Measurements from ENCODE around the gene S100Z. TPM values are rescaled to one million over a fixed set of nuclear protein-coding genes. Genes with fewer than 3 reads are reported as not detected.

S100Z gene
- total RNA-seq, 3 donors from 2014 or later (not counting 1 experiment from before 2014, with no cell fraction given), result 0.60 to 3.3 (median 0.91) TPM

GRCh38 chr5:76947082-76947503 is 97.3 kb downstream of the S100Z start:
- no peak overlapping the region for H3K4me3 ChIP-seq (ENCODE audit: low read length)
- intact Hi-C loops (cut with micrococcal nuclease), result no loop called here

GRCh38 chr5:76952795-76953536 is 103.2 kb downstream of the S100Z start, which contains the start of gene CRHBP:
TSS of gene CRHBP (plus strand) at chr5:76953045. CDS start at chr5:76953135, 90 bp downstream.
- no peaks in the 10 kb centered on the region for H3K36me3 Mint-ChIP-seq
- no peaks in the 10 kb centered on the region for H3K9me3 ChIP-seq (ENCODE audit: control insufficient read depth, insufficient read depth, low read length)
- H3K4me3 Mint-ChIP-seq, result no peak within 1 kb of the TSS
- H3K27me3 ChIP-seq (ENCODE audit: control insufficient read depth, insufficient read depth, low read length), result peaks cover 17% of the 10 kb centered on the region
- H3K4me1 ChIP-seq (ENCODE audit: control insufficient read depth, insufficient read depth, low read length), result peaks cover 7% of the 10 kb centered on the region
- intact Hi-C loops (cut with micrococcal nuclease), result no loop called here
- H3K4me3 ChIP-seq (ENCODE audit: low read length), result no peak within 1 kb of the TSS
- no peak for DNase-seq
- no peak for ATAC-seq
- H3K27me3 Mint-ChIP-seq (ENCODE audit: low read depth in 2 of 2), result peaks cover 37 to 57% of the 10 kb centered on the region in 2 donors
- no peak within 1 kb of the TSS for H3K27ac Mint-ChIP-seq
- no peak for TF ChIP-seq CTCF (IDR thresholded peaks at IDR 0.05)
- 15% methylated on average over 22 of the region's 23 CpGs for WGBS (ENCODE audit: insufficient coverage)
- no peaks in the 10 kb centered on the region for H3K36me3 ChIP-seq (ENCODE audit: control insufficient read depth, insufficient read depth, low read length)
- peaks cover 0 to 4% of the 10 kb centered on the region in 2 donors for H3K4me1 Mint-ChIP-seq
- no peaks in the 10 kb centered on the region for H3K9me3 Mint-ChIP-seq
- no peak within 1 kb of the TSS for H3K27ac ChIP-seq (ENCODE audit: low read length)

More at GRCh38 chr5:76947082-76947503, 97.3 kb downstream of the S100Z start:
- no peak for ATAC-seq
- Mint-ChIP-seq H3K4me1 (no peaks in the 10 kb centered on the region), H3K4me3 (no peak overlapping the region), H3K9me3 (no peaks in the 10 kb centered on the region), H3K27ac (no peak overlapping the region), H3K27me3 (ENCODE audit: low read depth in 2 of 2) (peaks cover 24 to 45% of the 10 kb centered on the region in 2 donors), H3K36me3 (no peaks in the 10 kb centered on the region)
- Histone ChIP-seq H3K9me3 (ENCODE audit: control insufficient read depth, insufficient read depth, low read length) (no peaks in the 10 kb centered on the region), H3K4me1 (ENCODE audit: control insufficient read depth, insufficient read depth, low read length) (no peaks in the 10 kb centered on the region), H3K36me3 (ENCODE audit: control insufficient read depth, insufficient read depth, low read length) (no peaks in the 10 kb centered on the region), H3K27me3 (ENCODE audit: control insufficient read depth, insufficient read depth, low read length) (no peaks in the 10 kb centered on the region), H3K27ac (ENCODE audit: low read length) (no peak overlapping the region)
- TF ChIP-seq CTCF (IDR thresholded peaks at IDR 0.05), result no peak
- no peak for DNase-seq
- WGBS (ENCODE audit: insufficient coverage), result 68% methylated on average over 4 of the region's 4 CpGs

- peaks cover 32 to 61% of the 10 kb centered on the region in 2 donors for H3K27me3 Mint-ChIP-seq (ENCODE audit: low read depth in 2 of 2)
- H3K9me3 Mint-ChIP-seq, result no peaks in the 10 kb centered on the region
These were observed 104.0 kb downstream of the S100Z start for GRCh38 chr5:76953551-76954382.

More at GRCh38 chr5:76953551-76954382, 104.0 kb downstream of the S100Z start:
- Mint-ChIP-seq H3K27ac (no peak overlapping the region), H3K4me1 (peaks cover 0 to 4% of the 10 kb centered on the region in 2 donors), H3K4me3 (no peak overlapping the region), H3K36me3 (no peaks in the 10 kb centered on the region)
- WGBS (ENCODE audit: insufficient coverage), result 1% methylated on average over 81 of the region's 81 CpGs
- DNase-seq, result no peak
- H3K9me3 ChIP-seq (ENCODE audit: control insufficient read depth, insufficient read depth, low read length), result no peaks in the 10 kb centered on the region
- peaks cover 7% of the 10 kb centered on the region for H3K4me1 ChIP-seq (ENCODE audit: control insufficient read depth, insufficient read depth, low read length)
- no peak for TF ChIP-seq CTCF (IDR thresholded peaks at IDR 0.05)
- no peak overlapping the region for H3K4me3 ChIP-seq (ENCODE audit: low read length)
- no peaks in the 10 kb centered on the region for H3K36me3 ChIP-seq (ENCODE audit: control insufficient read depth, insufficient read depth, low read length)
- peaks cover 17% of the 10 kb centered on the region for H3K27me3 ChIP-seq (ENCODE audit: control insufficient read depth, insufficient read depth, low read length)
- H3K27ac ChIP-seq (ENCODE audit: low read length), result no peak overlapping the region
- intact Hi-C loops (cut with micrococcal nuclease), result no loop called here
- no peak for ATAC-seq

Measured in natural killer cell (primary cell).